Measurements from ENCODE around the gene PXMP4. TPM values are rescaled to one million over a fixed set of nuclear protein-coding genes. Genes with fewer than 3 reads are reported as not detected.

PXMP4 gene
- total and polyA plus RNA-seq, 2 of the 4 experiments (the other 2 are of a cell fraction): 3.6 to 7.1 TPM

GRCh38 chr20:33709398-33709797 is 10.7 kb downstream of the PXMP4 start:
- H4K20me1 ChIP-seq (ENCODE audit: insufficient read depth, low read length): no peaks in the 10 kb centered on the region
- H3K9me1 ChIP-seq (ENCODE audit: insufficient read depth, low read length): 0 out of 2 replicates have a peak, but pooled peaks cover 8% of the 10 kb centered on the region
- H3K4me3 ChIP-seq (ENCODE audit: insufficient read depth, low read depth, low read length): no peak overlapping the region
- H2BK20ac ChIP-seq (ENCODE audit: low read depth, low read length): no peak overlapping the region
- intact Hi-C loops (cut with micrococcal nuclease): no loop called here
- CTCF ChIA-PET: interaction anchor here (1.0 kb wide), 1 partner anchor 14 kb away, joined by 3 read pairs; no protein-coding TSS in a partner anchor
- POLR2A ChIA-PET (ENCODE audit: unreplicated experiment): interaction anchor here (0.8 kb wide), 1 partner anchor 192 kb away, joined by 3 read pairs; no protein-coding TSS in a partner anchor
- H4K91ac ChIP-seq (ENCODE audit: insufficient read depth, low read depth, low read length): no peak overlapping the region
- H2AK5ac ChIP-seq (ENCODE audit: low read depth, low read length): no peak overlapping the region
- no peak overlapping the region for H3K14ac ChIP-seq (replicated peaks; ENCODE audit: low read depth, low read length)
- no peak overlapping the region for H3K23ac ChIP-seq (ENCODE audit: low read depth, low read length)
- no peak overlapping the region for H4K8ac ChIP-seq (ENCODE audit: low read depth in 2 of 2, low read length in 2 of 2)
- H3K9ac ChIP-seq (ENCODE audit: low read depth, low read length): no peak overlapping the region
- no peak overlapping the region for H2BK5ac ChIP-seq (ENCODE audit: low read depth, low read length, poor library complexity, severe bottlenecking)
- TF ChIP-seq FOS (IDR thresholded peaks at IDR 0.05; ENCODE audit: low read depth, low read length) (no peak), CHD1 (IDR thresholded peaks at IDR 0.05; ENCODE audit: low read depth, low read length) (no peak), RFX5 (IDR thresholded peaks at IDR 0.05; ENCODE audit: low read depth, low read length) (no peak), MAFK (IDR thresholded peaks at IDR 0.05; ENCODE audit: low read depth, low read length) (no peak), BHLHE40 (IDR thresholded peaks at IDR 0.05; ENCODE audit: low read depth, low read length) (no peak), SMC3 (IDR thresholded peaks at IDR 0.05; ENCODE audit: low read depth, low read length) (no peak), CTCF (conservative IDR thresholded peaks at IDR 0.05; ENCODE audit: low read depth, low read length) (no peak), MXI1 (IDR thresholded peaks at IDR 0.05; ENCODE audit: borderline replicate concordance, low read depth, low read length) (no peak), MAZ (IDR thresholded peaks at IDR 0.05; ENCODE audit: borderline replicate concordance, low read depth, low read length) (no peak), NFE2L2 (IDR thresholded peaks at IDR 0.05; ENCODE audit: low read depth, low read length) (no peak), CEBPB (IDR thresholded peaks at IDR 0.05; ENCODE audit: low read depth, low read length) (no peak), ELK1 (IDR thresholded peaks at IDR 0.05; ENCODE audit: borderline replicate concordance, low read depth, low read length) (no peak), USF2 (IDR thresholded peaks at IDR 0.05; ENCODE audit: low read depth, low read length) (no peak), RAD21 (IDR thresholded peaks at IDR 0.05; ENCODE audit: low read length) (no peak), POLR2A (IDR thresholded peaks at IDR 0.05; ENCODE audit: low read depth, low read length) (no peak), RCOR1 (IDR thresholded peaks at IDR 0.05; ENCODE audit: insufficient replicate concordance, low read length) (no peak)
- BruUV-seq (replicated peaks): no TSS peak
- H3K4me1 ChIP-seq (ENCODE audit: control insufficient read depth, insufficient read depth, low read length): no peaks in the 10 kb centered on the region
- dilution Hi-C loops (cut with HindIII; ENCODE audit: low sequenced_read_pairs, unreplicated experiment): no loop called here
- H3K79me1 ChIP-seq (ENCODE audit: low read depth in 1 of 2, low read length in 2 of 2): 0 out of 4 replicates have a peak, but pooled peaks cover 0 to 2% of the 10 kb centered on the region in 2 experiments
- WGBS, 2 experiments (ENCODE audit: extremely low coverage in 2 of 2, insufficient read length in 1 of 2): no CpG with 5 or more reads among the region's 2 CpGs
- no peaks in the 10 kb centered on the region for H3K27me3 ChIP-seq (ENCODE audit: control insufficient read depth, insufficient read depth, low read length)
- no peak for DNase-seq
- H2BK15ac ChIP-seq (ENCODE audit: low read depth, low read length): no peak overlapping the region
- H3K9me3 ChIP-seq (ENCODE audit: control insufficient read depth, insufficient read depth, low read length): no peaks in the 10 kb centered on the region
- no peak overlapping the region for H2AK9ac ChIP-seq (replicated peaks; ENCODE audit: low read depth, low read length, poor library complexity)
- no peak overlapping the region for H3K4ac ChIP-seq (ENCODE audit: low read depth, low read length)
- no peak overlapping the region for H2AFZ ChIP-seq (replicated peaks; ENCODE audit: low read length, poor library complexity)
- no peak overlapping the region for H3K27ac ChIP-seq (ENCODE audit: insufficient read depth, low read length)
- peak; percentile 48; the same call in 1 of the 2 replicates for ATAC-seq (ENCODE audit: low read depth)
- no peak overlapping the region for H3K18ac ChIP-seq (ENCODE audit: low read depth, low read length)
- in situ Hi-C loops (cut with MboI; ENCODE audit: low sequenced_read_pairs): no loop called here
- H3K36me3 ChIP-seq (ENCODE audit: control insufficient read depth, insufficient read depth, low read length): peaks cover 8% of the 10 kb centered on the region; the same call in 1 of the 2 replicates
- H3K56ac ChIP-seq (ENCODE audit: extremely low read depth, insufficient read depth, low read length): no peak overlapping the region
- no peak overlapping the region for H4K5ac ChIP-seq (ENCODE audit: low read depth, low read length)
- no peak overlapping the region for H2BK120ac ChIP-seq (ENCODE audit: low read depth, low read length)
- no peak overlapping the region for H3K4me2 ChIP-seq (ENCODE audit: low read depth, low read length)
